Left ventricle myocardium inferior (tissue), 1 donor: ENCODE measurements around the gene CST2. TPM values are rescaled to one million over a fixed set of nuclear protein-coding genes. Genes with fewer than 3 reads are reported as not detected.
"Not testable (repeated sequence)": the region's sequence is repeated elsewhere in the genome, so short reads cannot be mapped to it uniquely, and the experiment has no call there.

Experiments
- DNase-seq: peaks from one replicate; pipeline ENCODE4 v3.0.0-alpha.2; 2020
- H3K27ac ChIP-seq: fragments of 200-600 bp; replicated peaks from 2 replicates; pipeline ENCODE4 v1.8.0; 2021
- H3K27me3 ChIP-seq: fragments of 200-600 bp; 2 replicates; pipeline ENCODE4 v1.8.0; 2021; ENCODE audit warnings: low read depth
- H3K36me3 ChIP-seq: fragments of 200-600 bp; 2 replicates; pipeline ENCODE4 v1.8.0; 2021
- H3K4me1 ChIP-seq: fragments of 200-600 bp; 2 replicates; pipeline ENCODE4 v1.8.0; 2021
- H3K4me3 ChIP-seq: fragments of 200-600 bp; 2 replicates; pipeline ENCODE4 v1.8.0; 2021; ENCODE audit warnings: mild to moderate bottlenecking, moderate library complexity
- H3K9me3 ChIP-seq: fragments of 200-600 bp; replicated peaks from 2 replicates; pipeline ENCODE4 v1.8.0; 2021
- CTCF ChIP-seq: fragments of 200-600 bp; IDR thresholded peaks from 2 replicates; pipeline ENCODE4 v1.8.0; 2021; ENCODE audit warnings: antibody characterized with exemption, mild to moderate bottlenecking, borderline replicate concordance
- intact Hi-C: fragments of 100-400 bp; cut with micrococcal nuclease; formaldehyde crosslinking; loops from one replicate; pipeline ENCODE4 v1.11.0; 2022
- total RNA-seq: library from RNA; stranded (reverse); fragmentation: NEBNext Ultra II Directional; extraction: Animal tissue kit (Norgen Biotek cat#: 25700); gene quantifications from one replicate; pipeline ENCODE4 v1.2.1, GENCODE V29; 2021
- donor health status: DM: no; HTN: yes; CAD: no; lungs with severe emphysema.

Gene CST2
- total RNA-seq, 1 donor from 2014 or later: not detected

DNA sequence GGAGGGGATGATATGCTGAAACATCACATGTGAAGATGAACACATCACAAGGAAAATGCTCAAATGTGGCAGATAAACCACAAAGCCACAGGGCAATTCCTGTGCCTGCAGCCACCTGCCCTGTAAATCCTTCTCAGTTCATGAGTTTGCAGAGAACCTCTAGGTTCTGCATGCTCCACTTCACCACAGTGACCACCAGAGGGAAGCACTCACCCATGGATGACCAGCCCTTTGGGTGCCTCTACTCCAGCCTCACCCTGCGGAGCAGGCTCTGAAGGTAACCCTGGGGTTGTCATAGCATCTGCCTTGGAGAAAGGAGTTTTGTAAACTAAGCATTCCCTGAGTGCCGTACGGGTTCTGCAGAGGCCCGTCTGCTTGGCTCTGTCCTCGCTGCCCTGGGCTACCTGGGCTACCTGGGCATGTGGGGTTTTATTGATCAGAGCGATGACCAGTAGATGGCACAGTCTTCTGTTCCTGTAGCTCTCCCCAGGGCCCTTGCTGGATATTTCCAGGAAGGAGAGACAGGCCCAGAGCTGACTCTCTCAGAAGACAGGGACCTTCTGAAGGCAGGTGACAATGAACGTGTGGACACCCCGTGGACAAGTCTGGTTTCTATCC, 44.1 kb downstream of the CST2 start:
- Histone ChIP-seq H3K36me3 (no peaks in the 10 kb centered on the region), H3K4me1 (no peaks in the 10 kb centered on the region), H3K9me3 (peaks cover 8% of the 10 kb centered on the region), H3K27ac (no peak overlapping the region), H3K4me3 (no peak overlapping the region), H3K27me3 (peaks cover 39% of the 10 kb centered on the region)
- DNase-seq: no peak
- intact Hi-C loops: no loop called here
- peak; percentile 63 for TF ChIP-seq CTCF

- H3K36me3 ChIP-seq, intact Hi-C loops, H3K9me3 ChIP-seq, H3K27ac ChIP-seq, DNase-seq, H3K4me1 ChIP-seq, H3K4me3 ChIP-seq: not testable (repeated sequence)
- peaks cover 35% of the 10 kb centered on the region for H3K27me3 ChIP-seq
Observed at GRCh38 chr20:23778676-23779075, 47.9 kb downstream of the CST2 start.

DNA sequence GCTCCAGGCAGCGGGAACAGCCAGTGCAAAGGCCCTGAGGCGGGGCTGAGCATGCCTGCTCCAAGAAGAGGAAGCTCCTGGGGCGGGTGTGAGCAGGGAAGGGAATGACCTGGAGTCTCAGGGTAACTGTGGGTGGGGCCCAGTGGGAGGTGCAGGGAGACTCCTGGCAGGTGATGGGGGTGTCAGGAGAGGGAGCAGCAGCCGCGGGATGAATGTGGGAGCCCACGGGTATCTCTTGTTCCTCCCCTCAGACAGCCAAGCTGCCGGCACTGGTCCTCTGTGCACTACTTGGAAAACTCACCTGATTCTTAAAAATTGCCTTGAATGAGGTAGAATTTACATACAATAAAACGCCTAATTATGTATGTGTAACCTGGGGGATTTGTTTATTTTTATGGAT, 49.1 kb downstream of the CST2 start:
- H3K4me3 ChIP-seq, H3K36me3 ChIP-seq, intact Hi-C loops, H3K27ac ChIP-seq, H3K4me1 ChIP-seq, H3K9me3 ChIP-seq, DNase-seq: not testable (repeated sequence)
- H3K27me3 ChIP-seq: peaks cover 39% of the 10 kb centered on the region

- no peaks in the 10 kb centered on the region for H3K4me1 ChIP-seq
- H3K9me3 ChIP-seq: peaks cover 5% of the 10 kb centered on the region
- no peak for TF ChIP-seq CTCF
- H3K27ac ChIP-seq: no peak overlapping the region
- H3K27me3 ChIP-seq: peaks cover 30% of the 10 kb centered on the region
- H3K36me3 ChIP-seq: no peaks in the 10 kb centered on the region
- no peak overlapping the region for H3K4me3 ChIP-seq
- intact Hi-C loops: no loop called here
- no peak for DNase-seq
Observed at GRCh38 chr20:23776067-23776771, 50.3 kb downstream of the CST2 start.

DNA sequence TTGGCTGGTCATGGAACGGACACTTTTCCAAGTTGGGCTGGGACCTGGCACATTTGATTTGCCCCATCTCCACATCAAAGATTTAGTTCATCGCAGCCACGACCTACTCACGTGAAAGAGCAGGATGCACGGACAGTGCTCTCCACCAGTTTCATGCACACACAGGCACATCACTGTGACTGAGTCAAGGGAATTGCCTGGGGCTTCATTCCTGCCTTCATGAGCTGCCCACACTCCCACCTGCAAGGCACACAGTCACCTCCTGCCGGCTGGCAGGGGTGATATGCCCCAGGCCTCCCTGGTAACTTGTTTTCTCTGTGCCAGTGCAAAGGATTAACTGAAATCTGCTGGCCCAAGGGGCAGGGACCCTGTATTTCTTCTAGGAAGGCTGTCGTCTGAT, 52.4 kb downstream of the CST2 start:
- Histone ChIP-seq H3K27me3 (peaks cover 25% of the 10 kb centered on the region), H3K4me1 (no peaks in the 10 kb centered on the region), H3K4me3 (no peak overlapping the region), H3K27ac (no peak overlapping the region), H3K36me3 (no peaks in the 10 kb centered on the region), H3K9me3 (no peaks in the 10 kb centered on the region)
- TF ChIP-seq CTCF: no peak
- intact Hi-C loops: no loop called here
- DNase-seq: no peak

Other genes with a start within 250 kb of the CST2 start
- gene CST9, start 220.8 kb downstream of the CST2 start, total RNA-seq: not detected
- gene CST3, start 188.8 kb downstream of the CST2 start, total RNA-seq: 576 TPM
- not detected for gene CST4, start 137.7 kb downstream of the CST2 start, total RNA-seq
- not detected for gene CST1, start 75.8 kb downstream of the CST2 start, total RNA-seq
- gene CST5, start 53.0 kb upstream of the CST2 start, total RNA-seq: not detected
- not detected for gene GGTLC1, start 162.1 kb upstream of the CST2 start, total RNA-seq